ENCODE measurements around the gene TSPAN9. TPM values are rescaled to one million over a fixed set of nuclear protein-coding genes. Genes with fewer than 3 reads are reported as not detected.
A peak's percentile ranks its signal among the peaks of the same experiment; 100 is the strongest.

Gene TSPAN9
- polyA plus RNA-seq, 1 of the 3 experiments (the other 2 are of a cell fraction) = 34.9 TPM

DNA sequence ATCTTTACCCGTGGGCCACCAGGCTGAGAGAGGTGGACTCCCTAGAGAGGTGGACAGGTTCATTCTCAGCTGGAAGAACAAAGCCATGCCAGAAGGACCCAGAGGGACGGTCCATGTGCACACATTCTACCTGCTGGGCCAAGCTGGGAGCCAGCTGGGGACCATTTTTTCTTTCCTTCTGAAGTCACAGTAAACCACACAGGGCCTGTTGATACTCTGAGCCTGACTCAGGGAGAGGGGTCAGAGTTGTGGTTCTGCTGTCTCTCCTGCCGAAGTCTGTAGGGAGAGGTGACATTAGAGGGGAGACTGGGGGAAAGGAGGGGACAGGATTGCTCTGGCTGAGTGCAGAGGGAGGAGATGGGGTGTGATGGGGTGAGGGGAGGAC is 148.6 kb downstream of the TSPAN9 start:
- Histone ChIP-seq H3K9me3 (no peaks in the 10 kb centered on the region), H3K79me2 (ENCODE audit: insufficient read depth) (peaks cover 3% of the 10 kb centered on the region; the same call in 1 of the 2 replicates), H3K36me3 (replicated peaks in 1 of 2; ENCODE audit: control insufficient read depth in 1 of 2, insufficient read depth in 2 of 2, low read length in 1 of 2) (peaks cover 0 to 9% of the 10 kb centered on the region in 2 experiments), H3K27ac (ENCODE audit: low read depth in 2 of 2, low read length in 1 of 2) (peak overlapping the region in 1 of 2 experiments; percentile 91; a peak in 2 of 4 replicates), H3K27me3 (ENCODE audit: insufficient read depth) (no peaks in the 10 kb centered on the region), H3K9ac (peak overlapping the region; percentile 62; the same call in 1 of the 2 replicates), H3K9me2 (no peaks in the 10 kb centered on the region), H3F3A (replicated peaks; ENCODE audit: insufficient read depth) (peaks cover 8% of the 10 kb centered on the region), H4K20me1 (ENCODE audit: insufficient read depth) (no peaks in the 10 kb centered on the region), H3K4me1 (ENCODE audit: control insufficient read depth in 1 of 2, insufficient read depth in 2 of 2, low read depth in 1 of 2, low read length in 1 of 2) (peaks cover 23 to 35% of the 10 kb centered on the region in 2 experiments; a peak in 3 of 4 replicates), H3K4me2 (peak overlapping the region; percentile 70), H2AFZ (ENCODE audit: low read depth) (0 out of 2 replicates have a peak overlapping the region, but pooled peaks have one; percentile 18), H3K4me3 (ENCODE audit: low read depth in 2 of 2, low read length in 1 of 2) (no peak overlapping the region; a peak in 1 of 4 replicates)
- no peak for TF ChIP-seq FOSL2 (IDR thresholded peaks at IDR 0.05; ENCODE audit: borderline replicate concordance, low read depth)
- no peak for TF ChIP-seq SIN3A (IDR thresholded peaks at IDR 0.05; ENCODE audit: borderline replicate concordance, low read depth, low read length)
- no peak for TF ChIP-seq YY1 (IDR thresholded peaks at IDR 0.05; ENCODE audit: low read depth)
- TF ChIP-seq GABPA (IDR thresholded peaks at IDR 0.05; ENCODE audit: low read depth) = no peak
- no peak for TF ChIP-seq POLR2AphosphoS5 (IDR thresholded peaks at IDR 0.05; ENCODE audit: low read depth, low read length)
- TF ChIP-seq MEF2A (IDR thresholded peaks at IDR 0.05; ENCODE audit: borderline replicate concordance, low read depth) = no peak
- TF ChIP-seq, protein P1, sequence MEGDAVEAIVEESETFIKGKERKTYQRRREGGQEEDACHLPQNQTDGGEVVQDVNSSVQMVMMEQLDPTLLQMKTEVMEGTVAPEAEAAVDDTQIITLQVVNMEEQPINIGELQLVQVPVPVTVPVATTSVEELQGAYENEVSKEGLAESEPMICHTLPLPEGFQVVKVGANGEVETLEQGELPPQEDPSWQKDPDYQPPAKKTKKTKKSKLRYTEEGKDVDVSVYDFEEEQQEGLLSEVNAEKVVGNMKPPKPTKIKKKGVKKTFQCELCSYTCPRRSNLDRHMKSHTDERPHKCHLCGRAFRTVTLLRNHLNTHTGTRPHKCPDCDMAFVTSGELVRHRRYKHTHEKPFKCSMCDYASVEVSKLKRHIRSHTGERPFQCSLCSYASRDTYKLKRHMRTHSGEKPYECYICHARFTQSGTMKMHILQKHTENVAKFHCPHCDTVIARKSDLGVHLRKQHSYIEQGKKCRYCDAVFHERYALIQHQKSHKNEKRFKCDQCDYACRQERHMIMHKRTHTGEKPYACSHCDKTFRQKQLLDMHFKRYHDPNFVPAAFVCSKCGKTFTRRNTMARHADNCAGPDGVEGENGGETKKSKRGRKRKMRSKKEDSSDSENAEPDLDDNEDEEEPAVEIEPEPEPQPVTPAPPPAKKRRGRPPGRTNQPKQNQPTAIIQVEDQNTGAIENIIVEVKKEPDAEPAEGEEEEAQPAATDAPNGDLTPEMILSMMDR (IDR thresholded peaks at IDR 0.05) = no peak
- TF ChIP-seq, protein P2, sequence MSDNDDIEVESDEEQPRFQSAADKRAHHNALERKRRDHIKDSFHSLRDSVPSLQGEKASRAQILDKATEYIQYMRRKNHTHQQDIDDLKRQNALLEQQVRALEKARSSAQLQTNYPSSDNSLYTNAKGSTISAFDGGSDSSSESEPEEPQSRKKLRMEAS (IDR thresholded peaks at IDR 0.05; ENCODE audit: low read depth) = no peak
- TF ChIP-seq ELF1 (IDR thresholded peaks at IDR 0.05) = no peak
- TF ChIP-seq, protein P3, sequence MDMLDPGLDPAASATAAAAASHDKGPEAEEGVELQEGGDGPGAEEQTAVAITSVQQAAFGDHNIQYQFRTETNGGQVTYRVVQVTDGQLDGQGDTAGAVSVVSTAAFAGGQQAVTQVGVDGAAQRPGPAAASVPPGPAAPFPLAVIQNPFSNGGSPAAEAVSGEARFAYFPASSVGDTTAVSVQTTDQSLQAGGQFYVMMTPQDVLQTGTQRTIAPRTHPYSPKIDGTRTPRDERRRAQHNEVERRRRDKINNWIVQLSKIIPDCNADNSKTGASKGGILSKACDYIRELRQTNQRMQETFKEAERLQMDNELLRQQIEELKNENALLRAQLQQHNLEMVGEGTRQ (IDR thresholded peaks at IDR 0.05; ENCODE audit: borderline replicate concordance, low read depth, low read length) = no peak
- ChIA-PET POLR2A (no interaction called here), CTCF (interaction anchor here (1.5 to 3.6 kb wide), 3 partner anchors 17 to 23 kb away, joined by 3 to 28 read pairs (median 5); no protein-coding TSS in a partner anchor)
- WGBS (ENCODE audit: low lambda C conversion rate) = 71% methylated on average over 3 of the region's 3 CpGs
- DNase-seq = no peak

DNA sequence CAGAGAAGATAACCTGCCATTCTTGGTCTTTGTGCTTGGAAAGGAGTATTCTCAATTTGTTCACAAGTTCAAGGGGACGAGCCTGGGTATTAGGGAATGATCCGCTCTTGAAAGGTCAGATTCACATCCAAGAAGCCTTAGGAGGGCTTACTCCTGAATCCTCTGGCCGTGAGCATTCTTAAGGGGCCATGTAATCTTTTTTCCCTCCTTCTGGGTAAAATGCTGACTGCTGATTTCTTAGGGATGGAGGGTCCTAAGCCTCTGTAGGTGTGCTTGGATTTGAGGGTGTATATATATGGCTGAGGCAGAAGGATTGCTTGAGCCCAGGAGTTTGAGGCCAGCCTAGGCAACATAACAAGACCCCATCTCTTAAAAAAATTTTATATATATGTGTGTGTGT is 149.1 kb downstream of the TSPAN9 start:
- ChIA-PET CTCF (interaction anchor here (1.5 to 3.6 kb wide), 2 partner anchors 16 to 24 kb away, joined by 3 to 28 read pairs; no protein-coding TSS in a partner anchor), POLR2A (no interaction called here)
- no peak for DNase-seq
- H3K9me2 ChIP-seq = no peaks in the 10 kb centered on the region
- H3K9ac ChIP-seq = peak overlapping the region; percentile 62; the same call in 1 of the 2 replicates
- no peak overlapping the region for H3K4me3 ChIP-seq (ENCODE audit: low read depth in 2 of 2, low read length in 1 of 2)
- H4K20me1 ChIP-seq (ENCODE audit: insufficient read depth) = no peaks in the 10 kb centered on the region
- H3K4me1 ChIP-seq (ENCODE audit: control insufficient read depth in 1 of 2, insufficient read depth in 2 of 2, low read depth in 1 of 2, low read length in 1 of 2) = peaks cover 23 to 32% of the 10 kb centered on the region in 2 experiments; a peak in 3 of 4 replicates
- H2AFZ ChIP-seq (ENCODE audit: low read depth) = no peak overlapping the region
- H3K27me3 ChIP-seq (ENCODE audit: insufficient read depth) = no peaks in the 10 kb centered on the region
- H3F3A ChIP-seq (replicated peaks; ENCODE audit: insufficient read depth) = peaks cover 8% of the 10 kb centered on the region
- no peaks in the 10 kb centered on the region for H3K9me3 ChIP-seq
- TF ChIP-seq EZH2phosphoT487 (IDR thresholded peaks at IDR 0.05; ENCODE audit: borderline replicate concordance, low read depth) (no peak), SIN3A (IDR thresholded peaks at IDR 0.05; ENCODE audit: borderline replicate concordance, low read depth, low read length) (no peak), TEAD4 (IDR thresholded peaks at IDR 0.05; ENCODE audit: borderline replicate concordance, insufficient read depth) (no peak)
- TF ChIP-seq, protein P4, sequence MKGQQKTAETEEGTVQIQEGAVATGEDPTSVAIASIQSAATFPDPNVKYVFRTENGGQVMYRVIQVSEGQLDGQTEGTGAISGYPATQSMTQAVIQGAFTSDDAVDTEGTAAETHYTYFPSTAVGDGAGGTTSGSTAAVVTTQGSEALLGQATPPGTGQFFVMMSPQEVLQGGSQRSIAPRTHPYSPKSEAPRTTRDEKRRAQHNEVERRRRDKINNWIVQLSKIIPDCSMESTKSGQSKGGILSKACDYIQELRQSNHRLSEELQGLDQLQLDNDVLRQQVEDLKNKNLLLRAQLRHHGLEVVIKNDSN (IDR thresholded peaks at IDR 0.05; ENCODE audit: borderline replicate concordance, low read depth) = no peak
- TF ChIP-seq, protein P2 (IDR thresholded peaks at IDR 0.05; ENCODE audit: low read depth) = no peak
- peak overlapping the region; percentile 70; the same call in 1 of the 2 replicates for H3K4me2 ChIP-seq
- peaks cover 0 to 9% of the 10 kb centered on the region in 2 experiments for H3K36me3 ChIP-seq (replicated peaks in 1 of 2; ENCODE audit: control insufficient read depth in 1 of 2, insufficient read depth in 2 of 2, low read length in 1 of 2)
- H3K79me2 ChIP-seq (ENCODE audit: insufficient read depth) = peaks cover 3% of the 10 kb centered on the region; the same call in 1 of the 2 replicates
- WGBS (ENCODE audit: low lambda C conversion rate) = 92% methylated on average over 3 of the region's 3 CpGs
- H3K27ac ChIP-seq (ENCODE audit: low read depth in 2 of 2, low read length in 1 of 2) = peak overlapping the region in 1 of 2 experiments; percentile 91; a peak in 2 of 4 replicates

Data from SK-N-SH (cell line).